Ureter (tissue), 1 donor: Measurements from ENCODE around the gene RAB11FIP3. TPM values are rescaled to one million over a fixed set of nuclear protein-coding genes. Genes with fewer than 3 reads are reported as not detected.
"Not testable (repeated sequence)": the region's sequence is repeated elsewhere in the genome, so short reads cannot be mapped to it uniquely, and the experiment has no call there.

Source experiments
- DNase-seq: peaks from one replicate; pipeline ENCODE4 v3.0.0-alpha.2; 2020; ENCODE audit warnings: low spot score
- total RNA-seq: library from RNA; stranded (reverse); gene quantifications from one replicate; pipeline ENCODE4 v1.2.4, GENCODE V29; 2023
- donor health status: DM: yes; HTN: yes; CAD: no.

The RAB11FIP3 gene
- total RNA-seq, 1 donor from 2014 or later: 42.0 TPM

- DNase-seq: no peak
Measured at GRCh38 chr16:466651-467050, 41.2 kb downstream of the RAB11FIP3 start.

GRCh38 chr16:467249-467871 is 41.9 kb downstream of the RAB11FIP3 start:
- not testable (repeated sequence) for DNase-seq

DNA sequence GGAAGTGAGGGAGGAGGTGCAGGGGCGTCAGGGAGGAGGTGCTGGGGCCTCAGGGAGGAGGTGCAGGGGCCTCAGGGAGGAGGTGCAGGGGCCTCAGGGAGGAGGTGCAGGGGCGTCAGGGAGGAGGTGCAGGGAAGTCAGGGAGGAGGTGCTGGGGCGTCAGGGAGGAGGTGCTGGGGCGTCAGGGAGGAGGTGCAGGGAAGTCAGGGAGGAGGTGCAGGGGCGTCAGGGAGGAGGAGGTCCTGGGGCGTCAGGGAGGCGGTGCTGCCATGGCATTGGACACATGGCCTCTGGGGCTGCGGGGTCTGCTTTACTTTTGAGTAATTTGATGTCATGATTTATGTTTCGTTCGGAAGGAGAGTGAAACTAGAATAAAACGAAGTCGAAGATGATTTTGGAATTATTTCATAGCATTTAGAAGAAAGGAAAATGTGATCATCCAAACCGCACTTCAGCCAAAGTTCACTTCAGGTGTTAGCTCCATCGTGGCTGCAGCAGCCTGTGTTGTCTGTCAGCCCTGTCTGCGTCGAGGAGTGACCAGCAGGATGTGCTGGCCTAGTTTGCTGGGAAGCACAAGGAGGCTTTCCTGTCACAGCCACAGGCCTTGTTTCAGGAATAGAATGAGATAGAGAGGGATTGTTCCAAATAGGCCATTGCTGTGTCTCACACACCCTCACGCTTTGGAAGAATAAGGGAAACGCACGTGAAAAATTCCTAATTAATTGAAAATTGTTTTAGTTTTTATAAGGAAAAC is 42.8 kb downstream of the RAB11FIP3 start:
- no peak for DNase-seq

- not testable (repeated sequence) for DNase-seq
Measured at GRCh38 chr16:469459-469858, 44.0 kb downstream of the RAB11FIP3 start.

- no peak for DNase-seq
Measured at GRCh38 chr16:470418-470817, 45.0 kb downstream of the RAB11FIP3 start.

- DNase-seq: no peak
Measured at GRCh38 chr16:471353-472198, 46.1 kb downstream of the RAB11FIP3 start.

GRCh38 chr16:472199-472504 is 46.7 kb downstream of the RAB11FIP3 start:
- no peak for DNase-seq

- no peak for DNase-seq
Measured at GRCh38 chr16:473046-474043, 47.9 kb downstream of the RAB11FIP3 start.

DNA sequence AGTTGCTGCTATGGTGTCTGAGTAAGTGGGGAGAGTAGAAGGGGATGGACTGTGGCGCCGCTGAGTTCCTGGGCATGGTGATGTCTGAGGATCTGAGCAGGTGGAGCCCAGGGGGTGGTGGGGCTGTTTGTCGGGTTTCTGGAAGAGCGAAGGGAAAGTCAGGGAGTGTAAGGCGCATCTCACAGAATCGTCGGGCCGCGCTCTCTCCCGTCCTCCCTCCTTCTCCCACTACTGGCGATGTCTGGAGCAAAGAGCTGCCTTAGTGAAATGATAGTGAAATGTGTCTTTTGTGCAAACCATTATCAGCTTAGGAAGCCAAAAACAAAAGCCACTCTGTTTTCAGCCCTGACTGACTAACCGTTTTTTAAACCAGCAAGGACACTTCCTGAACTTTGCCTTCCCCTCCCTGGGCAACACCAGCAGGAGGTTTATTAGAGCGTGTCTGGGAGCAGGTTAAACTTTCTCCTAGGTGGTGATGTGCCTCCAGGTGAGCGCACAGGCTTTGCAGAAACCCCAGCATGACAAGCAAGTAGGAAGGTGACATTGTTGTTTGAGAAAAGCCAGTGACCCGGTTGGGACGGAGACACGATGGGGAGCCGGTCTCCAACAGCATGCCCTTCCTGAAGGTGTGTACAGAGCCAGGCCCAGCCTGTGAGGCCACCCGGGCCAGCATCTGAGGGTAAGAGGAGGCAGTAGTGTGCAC is 49.1 kb downstream of the RAB11FIP3 start:
- DNase-seq: no peak

DNA sequence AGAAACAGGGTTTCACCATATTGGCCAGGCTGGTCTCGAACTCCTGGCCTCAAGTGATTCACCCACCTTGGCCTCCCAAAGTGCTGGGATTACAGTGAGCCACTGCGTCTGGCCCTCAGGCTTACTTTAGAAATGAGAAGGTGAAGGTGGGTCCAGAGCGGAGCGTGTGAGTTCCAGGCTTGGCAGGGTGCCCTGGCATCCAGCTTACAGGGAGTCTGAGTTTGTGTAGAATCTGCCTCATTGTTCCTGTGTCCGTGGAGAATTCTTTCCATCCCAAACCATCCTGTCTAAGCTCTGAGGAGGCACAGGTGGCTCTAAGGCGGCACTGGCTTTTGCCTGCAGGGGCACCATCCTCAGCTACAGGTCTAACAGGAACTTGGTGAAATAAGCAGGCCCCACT is 50.6 kb downstream of the RAB11FIP3 start:
- DNase-seq: no peak

DNA sequence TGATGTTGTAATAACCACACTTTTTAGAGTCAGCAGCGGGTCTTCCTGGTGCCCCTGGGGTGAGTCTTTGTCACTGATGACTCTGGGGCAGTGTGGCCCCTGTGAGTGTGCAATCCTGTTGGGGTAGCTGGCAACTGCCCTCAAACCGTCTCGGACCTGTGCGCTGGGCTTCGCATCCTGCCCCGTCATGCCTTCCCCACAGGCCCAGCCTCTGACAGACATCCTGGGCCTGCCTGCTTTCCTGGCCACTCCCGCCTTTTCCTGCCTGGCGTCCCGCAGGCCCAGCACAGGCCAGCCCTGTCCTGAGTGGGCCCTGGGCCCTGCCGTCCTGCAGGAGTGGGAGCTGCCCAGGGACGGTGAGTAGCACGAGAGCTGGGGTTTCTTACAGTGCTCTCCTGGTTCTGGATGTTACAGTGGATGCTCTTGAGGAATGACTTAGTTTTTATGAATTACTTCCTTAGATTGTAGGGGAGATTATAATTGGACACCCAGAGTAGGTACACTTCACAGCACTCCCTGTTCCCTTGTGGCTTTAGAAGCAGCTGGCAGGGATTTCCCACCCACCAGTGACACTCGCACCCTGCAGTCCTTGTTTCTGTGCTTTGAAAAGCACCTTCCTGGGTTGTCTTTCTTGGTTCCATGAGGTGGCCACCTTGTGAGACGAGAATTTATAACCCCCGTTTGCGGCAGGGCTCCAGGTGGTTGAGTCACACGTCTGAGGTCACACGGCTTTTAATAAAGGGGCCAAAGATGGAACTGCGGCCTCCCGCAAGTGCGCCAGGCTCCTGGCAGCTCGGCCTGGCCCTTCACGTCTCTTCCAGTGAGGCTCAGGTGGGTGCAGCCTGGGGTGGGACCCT is 52.1 kb downstream of the RAB11FIP3 start:
- no peak for DNase-seq

DNA sequence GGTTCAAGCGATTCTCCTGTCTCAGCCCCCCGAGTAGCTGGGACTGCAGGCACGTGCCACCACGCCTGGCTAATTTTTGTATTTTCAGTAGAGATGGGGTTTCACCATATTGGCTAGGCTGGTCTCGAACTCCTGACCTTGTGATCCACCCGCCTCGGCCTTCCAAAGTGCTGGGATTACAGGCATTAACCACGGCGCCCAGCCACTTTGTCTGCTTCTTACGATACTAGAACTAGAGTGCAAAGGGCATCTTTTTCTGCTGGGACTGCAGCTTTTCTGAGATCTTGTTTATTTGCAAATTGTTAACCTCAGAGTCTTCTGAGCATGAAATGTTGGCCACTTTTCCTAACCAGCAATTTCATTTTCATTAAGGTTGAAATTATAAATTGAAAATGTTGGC is 52.8 kb downstream of the RAB11FIP3 start:
- not testable (repeated sequence) for DNase-seq

DNA sequence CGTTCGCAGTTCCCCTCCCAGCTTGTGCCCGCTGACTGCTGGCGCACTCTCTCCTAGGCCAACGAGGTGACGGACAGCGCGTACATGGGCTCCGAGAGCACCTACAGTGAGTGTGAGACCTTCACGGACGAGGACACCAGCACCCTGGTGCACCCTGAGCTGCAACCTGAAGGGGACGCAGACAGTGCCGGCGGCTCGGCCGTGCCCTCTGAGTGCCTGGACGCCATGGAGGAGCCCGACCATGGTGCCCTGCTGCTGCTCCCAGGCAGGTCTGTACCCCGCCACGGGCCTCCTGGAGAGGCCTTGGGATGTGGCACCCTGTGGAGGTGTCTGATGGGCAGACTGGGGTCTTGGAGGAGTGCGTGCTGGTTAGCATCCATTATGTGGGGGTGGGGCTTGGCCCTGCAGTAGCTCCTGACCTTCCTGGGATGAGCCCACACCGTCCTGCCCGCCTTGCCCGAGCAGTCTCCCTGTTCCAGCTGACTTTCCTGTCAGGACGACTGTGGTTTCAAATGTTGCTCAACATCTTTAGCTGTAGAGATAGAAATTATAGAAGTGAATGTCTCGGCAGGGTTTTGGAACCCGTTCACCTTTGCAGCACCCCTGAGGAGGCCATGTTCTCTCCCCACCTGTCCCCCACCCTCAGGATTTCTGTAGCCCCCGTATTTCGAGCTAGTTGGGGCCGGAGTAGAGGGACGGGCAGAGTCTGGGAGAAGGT is 57.2 kb downstream of the RAB11FIP3 start:
- no peak for DNase-seq

- no peak for DNase-seq
Measured at GRCh38 chr16:483341-484075, 58.1 kb downstream of the RAB11FIP3 start.

DNA sequence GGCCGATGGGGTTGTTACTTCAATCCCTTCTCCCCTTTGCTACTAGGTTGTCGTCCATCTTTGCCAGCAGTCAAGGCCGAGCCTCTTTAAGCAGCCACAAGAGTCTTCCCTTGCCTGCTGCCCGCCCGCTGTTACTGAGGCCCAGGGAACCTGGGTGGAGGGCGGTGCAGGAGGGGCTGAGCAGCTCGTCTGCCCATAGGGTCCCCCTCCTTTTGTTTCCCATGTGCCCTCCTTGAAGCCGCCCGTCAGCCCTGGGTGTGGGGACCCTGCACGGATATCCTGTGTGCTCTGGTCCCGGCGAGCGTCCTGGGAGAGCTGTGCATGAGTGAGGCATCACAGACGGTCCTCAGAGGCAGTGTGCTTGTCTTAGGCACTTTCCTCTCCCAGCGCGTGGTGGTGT is 64.2 kb downstream of the RAB11FIP3 start:
- no peak for DNase-seq

DNA sequence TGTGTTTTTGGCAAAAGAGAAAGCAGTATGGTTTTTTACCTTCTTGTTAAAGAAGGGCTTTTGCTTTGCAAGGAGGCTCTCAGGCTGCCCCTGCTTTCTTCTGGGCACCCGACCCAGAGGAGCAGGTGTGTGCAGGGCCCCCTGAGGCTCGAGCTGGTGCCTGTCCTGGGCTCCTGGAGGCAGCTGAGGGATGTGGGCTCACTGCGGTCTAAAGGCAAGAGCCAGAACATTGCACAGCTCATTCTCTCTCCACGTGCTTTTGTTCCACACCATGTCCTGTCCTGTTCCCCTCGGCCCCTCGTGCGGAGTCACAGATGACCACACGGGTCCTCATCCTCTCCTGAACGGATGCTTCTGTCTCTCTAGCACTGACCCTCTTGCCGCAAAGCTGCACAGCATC is 65.3 kb downstream of the RAB11FIP3 start:
- no peak for DNase-seq

- DNase-seq: no peak
Measured at GRCh38 chr16:491220-491919, 65.9 kb downstream of the RAB11FIP3 start.
